ENCODE results near the gene KIF3C. TPM values are rescaled to one million over a fixed set of nuclear protein-coding genes. Genes with fewer than 3 reads are reported as not detected.

Gene KIF3C
- total RNA-seq, 1 experiment from 2014 or later, result 55.7 TPM

- intact Hi-C loops (cut with micrococcal nuclease; ENCODE audit: unreplicated experiment) (no loop called here), in situ Hi-C loops (cut with HindIII; ENCODE audit: low pct_unique_long_range_greater_than_20kb, low sequenced_read_pairs) (no loop called here)
- ATAC-seq, result peak; percentile 69
- Histone ChIP-seq H3K27ac (ENCODE audit: low read length) (peak overlapping the region; percentile 91), H3K36me3 (ENCODE audit: control insufficient read depth, insufficient read depth, low read length) (no peaks in the 10 kb centered on the region; the same call in 1 of the 2 replicates), H3K4me3 (ENCODE audit: low read depth in 2 of 2, low read length in 2 of 2) (peak overlapping the region; percentile 81 to 92), H3K4me1 (ENCODE audit: control insufficient read depth, insufficient read depth, low read length) (peaks cover 13% of the 10 kb centered on the region; the same call in 1 of the 2 replicates), H3K9me3 (ENCODE audit: control insufficient read depth, insufficient read depth, low read depth, low read length) (no peaks in the 10 kb centered on the region), H3K27me3 (ENCODE audit: control insufficient read depth, insufficient read depth, low read length) (no peaks in the 10 kb centered on the region)
- no TSS peak for BruUV-seq (replicated peaks)
- peak; percentile 36 for DNase-seq (ENCODE audit: low read depth, low spot score)
- ChIA-PET CTCF (interaction anchor here (1.1 to 1.5 kb wide), 2 partner anchors 26 to 74 kb away, joined by 3 to 8 read pairs; no protein-coding TSS in a partner anchor), POLR2A (interaction anchor here (0.6 to 1.0 kb wide), 7 partner anchors 11 to 300 kb away, joined by 3 to 11 read pairs (median 6); no protein-coding TSS in a partner anchor)
- TF ChIP-seq, protein P1, sequence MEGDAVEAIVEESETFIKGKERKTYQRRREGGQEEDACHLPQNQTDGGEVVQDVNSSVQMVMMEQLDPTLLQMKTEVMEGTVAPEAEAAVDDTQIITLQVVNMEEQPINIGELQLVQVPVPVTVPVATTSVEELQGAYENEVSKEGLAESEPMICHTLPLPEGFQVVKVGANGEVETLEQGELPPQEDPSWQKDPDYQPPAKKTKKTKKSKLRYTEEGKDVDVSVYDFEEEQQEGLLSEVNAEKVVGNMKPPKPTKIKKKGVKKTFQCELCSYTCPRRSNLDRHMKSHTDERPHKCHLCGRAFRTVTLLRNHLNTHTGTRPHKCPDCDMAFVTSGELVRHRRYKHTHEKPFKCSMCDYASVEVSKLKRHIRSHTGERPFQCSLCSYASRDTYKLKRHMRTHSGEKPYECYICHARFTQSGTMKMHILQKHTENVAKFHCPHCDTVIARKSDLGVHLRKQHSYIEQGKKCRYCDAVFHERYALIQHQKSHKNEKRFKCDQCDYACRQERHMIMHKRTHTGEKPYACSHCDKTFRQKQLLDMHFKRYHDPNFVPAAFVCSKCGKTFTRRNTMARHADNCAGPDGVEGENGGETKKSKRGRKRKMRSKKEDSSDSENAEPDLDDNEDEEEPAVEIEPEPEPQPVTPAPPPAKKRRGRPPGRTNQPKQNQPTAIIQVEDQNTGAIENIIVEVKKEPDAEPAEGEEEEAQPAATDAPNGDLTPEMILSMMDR (IDR thresholded peaks at IDR 0.05), result no peak
- TF ChIP-seq SIN3A (IDR thresholded peaks at IDR 0.05; ENCODE audit: borderline replicate concordance, insufficient read depth, low read depth, low read length) (no peak), POLR2AphosphoS5 (IDR thresholded peaks at IDR 0.05; ENCODE audit: low read depth, low read length) (no peak), TCF7L2 (IDR thresholded peaks at IDR 0.05; ENCODE audit: low read depth, low read length) (no peak)
- TF ChIP-seq, protein P2, sequence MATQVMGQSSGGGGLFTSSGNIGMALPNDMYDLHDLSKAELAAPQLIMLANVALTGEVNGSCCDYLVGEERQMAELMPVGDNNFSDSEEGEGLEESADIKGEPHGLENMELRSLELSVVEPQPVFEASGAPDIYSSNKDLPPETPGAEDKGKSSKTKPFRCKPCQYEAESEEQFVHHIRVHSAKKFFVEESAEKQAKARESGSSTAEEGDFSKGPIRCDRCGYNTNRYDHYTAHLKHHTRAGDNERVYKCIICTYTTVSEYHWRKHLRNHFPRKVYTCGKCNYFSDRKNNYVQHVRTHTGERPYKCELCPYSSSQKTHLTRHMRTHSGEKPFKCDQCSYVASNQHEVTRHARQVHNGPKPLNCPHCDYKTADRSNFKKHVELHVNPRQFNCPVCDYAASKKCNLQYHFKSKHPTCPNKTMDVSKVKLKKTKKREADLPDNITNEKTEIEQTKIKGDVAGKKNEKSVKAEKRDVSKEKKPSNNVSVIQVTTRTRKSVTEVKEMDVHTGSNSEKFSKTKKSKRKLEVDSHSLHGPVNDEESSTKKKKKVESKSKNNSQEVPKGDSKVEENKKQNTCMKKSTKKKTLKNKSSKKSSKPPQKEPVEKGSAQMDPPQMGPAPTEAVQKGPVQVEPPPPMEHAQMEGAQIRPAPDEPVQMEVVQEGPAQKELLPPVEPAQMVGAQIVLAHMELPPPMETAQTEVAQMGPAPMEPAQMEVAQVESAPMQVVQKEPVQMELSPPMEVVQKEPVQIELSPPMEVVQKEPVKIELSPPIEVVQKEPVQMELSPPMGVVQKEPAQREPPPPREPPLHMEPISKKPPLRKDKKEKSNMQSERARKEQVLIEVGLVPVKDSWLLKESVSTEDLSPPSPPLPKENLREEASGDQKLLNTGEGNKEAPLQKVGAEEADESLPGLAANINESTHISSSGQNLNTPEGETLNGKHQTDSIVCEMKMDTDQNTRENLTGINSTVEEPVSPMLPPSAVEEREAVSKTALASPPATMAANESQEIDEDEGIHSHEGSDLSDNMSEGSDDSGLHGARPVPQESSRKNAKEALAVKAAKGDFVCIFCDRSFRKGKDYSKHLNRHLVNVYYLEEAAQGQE (IDR thresholded peaks at IDR 0.05; ENCODE audit: insufficient read depth in 1 of 2, low read depth in 2 of 2, low read length in 1 of 2), result no peak
Measured at GRCh38 chr2:25877431-25878360, 104.6 kb downstream of the KIF3C start.

Other genes starting within 250 kb of the KIF3C start
- gene ASXL2, start 104.0 kb downstream of the KIF3C start, total RNA-seq (2021; ENCODE audit: unreplicated experiment), result 43.4 TPM
- 208 TPM for gene RAB10, start 51.6 kb upstream of the KIF3C start, total RNA-seq (2021; ENCODE audit: unreplicated experiment)
- gene GAREM2, start 190.6 kb upstream of the KIF3C start, total RNA-seq (2021; ENCODE audit: unreplicated experiment), result 12.4 TPM

Data from Panc1 (cell line).